HAP-1 (cell line): Measurements from ENCODE around the gene EVA1C.
"Not testable (repeated sequence)": the region's sequence is repeated elsewhere in the genome, so short reads cannot be mapped to it uniquely, and the experiment has no call there.

Experiments
- DNase-seq, 2 experiments: peaks; one replicate each; pipeline ENCODE4 v3.0.0-alpha.2; 2016 to 2020; ENCODE audit warnings: low spot score in 2 of 2
- H3K27me3 ChIP-seq: fragments of 250-450 bp; sonication (Bioruptor Pico); 2 replicates; pipeline ENCODE4 v1.5.1; 2020; ENCODE audit warnings: low read depth, mild to moderate bottlenecking, moderate library complexity
- H3K36me3 ChIP-seq: fragments of 250-450 bp; sonication (Bioruptor Pico); replicated peaks from 2 replicates; pipeline ENCODE4 v1.5.1; 2020; ENCODE audit warnings: mild to moderate bottlenecking
- H3K4me1 ChIP-seq: fragments of 250-450 bp; sonication (Bioruptor Pico); 2 replicates; pipeline ENCODE4 v1.5.1; 2020; ENCODE audit warnings: mild to moderate bottlenecking
- H3K4me3 ChIP-seq: fragments of 250-450 bp; sonication (Bioruptor Pico); 2 replicates; pipeline ENCODE4 v1.5.1; 2020; ENCODE audit warnings: mild to moderate bottlenecking, moderate library complexity
- H3K9me3 ChIP-seq: fragments of 250-450 bp; sonication (Bioruptor Pico); 2 replicates; pipeline ENCODE4 v1.5.1; 2020; ENCODE audit warnings: mild to moderate bottlenecking, moderate library complexity
- in situ Hi-C: fragments of 300-500 bp; cut with MboI; formaldehyde crosslinking; loops from 3 replicates; pipeline ENCODE4 v1.14.3; 2020; ENCODE audit warnings: low sequenced_read_pairs, inconsistent platforms, mixed read lengths

EVA1C gene

DNA sequence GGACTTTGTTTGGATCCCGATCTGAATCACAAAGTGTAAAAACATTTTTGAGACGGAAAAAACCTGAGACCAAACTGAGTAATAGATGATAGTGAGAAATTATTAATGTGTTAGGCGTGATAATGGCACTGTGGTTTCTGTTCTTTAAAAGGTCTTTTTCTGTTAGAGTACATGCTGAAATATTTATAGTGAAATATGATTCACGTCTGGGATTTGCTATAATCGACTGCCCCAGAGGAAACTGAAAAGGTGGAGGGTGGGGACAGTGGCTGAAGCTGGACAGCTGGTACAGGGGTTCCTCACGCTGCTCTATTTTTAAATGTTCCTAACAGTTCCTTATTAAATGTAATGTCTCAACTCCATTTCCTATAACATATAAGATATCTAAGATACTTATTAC lies 30.9 kb upstream of the EVA1C start:
- H3K36me3 ChIP-seq: peaks cover 80% of the 10 kb centered on the region
- in situ Hi-C loops: loop anchor here (25.0 kb wide), 1 partner anchor 381 kb away; the partner anchor contains the start of gene PAXBP1

DNA sequence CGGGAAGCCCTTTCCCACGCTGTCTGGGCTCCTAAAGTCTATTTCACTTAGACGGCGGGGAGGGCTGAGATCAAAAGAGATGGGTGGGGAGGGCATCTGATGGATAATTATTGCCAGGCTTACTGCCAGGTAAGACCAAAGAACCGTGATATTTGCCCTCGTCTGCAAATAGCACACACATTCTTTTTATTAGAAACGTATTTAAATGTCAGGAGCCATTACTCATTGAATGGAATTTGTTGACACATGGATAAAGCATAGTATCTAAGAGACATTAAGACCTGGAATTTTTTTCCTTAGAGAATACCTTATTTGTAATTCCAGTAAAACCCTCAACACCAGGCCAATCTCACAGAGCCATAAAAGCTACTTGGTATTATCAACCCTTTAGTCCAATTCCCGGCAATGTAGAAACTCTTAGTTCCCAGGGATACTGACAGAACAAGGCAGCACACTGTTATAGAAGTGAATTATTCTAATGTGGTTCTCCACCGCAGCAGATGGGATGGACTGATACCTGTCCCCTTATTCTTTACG lies 30.3 kb upstream of the EVA1C start:
- Histone ChIP-seq H3K27me3 (no peaks in the 10 kb centered on the region), H3K9me3 (no peaks in the 10 kb centered on the region), H3K36me3 (peaks cover 75% of the 10 kb centered on the region), H3K4me1 (no peaks in the 10 kb centered on the region), H3K4me3 (no peak overlapping the region)
- in situ Hi-C loops: loop anchor here (25.0 kb wide), 1 partner anchor 380 kb away; the partner anchor contains the start of gene PAXBP1
- DNase-seq: no peak

More for the DNA sequence above, 30.9 kb upstream of the EVA1C start:
- Histone ChIP-seq H3K9me3 (no peaks in the 10 kb centered on the region), H3K27me3 (no peaks in the 10 kb centered on the region), H3K4me1 (no peaks in the 10 kb centered on the region), H3K4me3 (no peak overlapping the region)
- no peak for DNase-seq

DNA sequence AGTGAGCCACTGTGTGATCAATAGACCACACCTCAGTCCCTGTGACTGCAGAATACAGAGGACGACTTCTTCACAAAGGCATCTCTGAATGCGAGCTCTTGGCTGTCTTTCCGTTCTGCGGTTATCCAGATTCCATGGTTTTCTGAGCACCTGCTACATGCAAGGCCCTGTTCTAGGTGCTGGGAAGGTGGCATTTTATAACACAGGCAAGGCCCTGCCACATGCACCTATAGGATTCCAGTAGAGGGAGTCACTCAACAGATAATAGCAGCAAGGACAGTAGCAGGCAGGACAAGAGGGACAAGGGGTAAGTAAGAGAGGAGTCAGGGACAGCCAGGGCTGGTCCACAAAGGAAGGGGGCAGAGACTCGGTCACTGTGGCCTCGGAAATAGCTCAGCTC lies 28.7 kb upstream of the EVA1C start:
- in situ Hi-C loops: loop anchor here (25.0 kb wide), 1 partner anchor 378 kb away; the partner anchor contains the start of gene PAXBP1
- no peaks in the 10 kb centered on the region for H3K27me3 ChIP-seq
- no peak overlapping the region for H3K4me3 ChIP-seq
- no peaks in the 10 kb centered on the region for H3K4me1 ChIP-seq
- no peak for DNase-seq
- H3K36me3 ChIP-seq: peaks cover 61% of the 10 kb centered on the region
- no peaks in the 10 kb centered on the region for H3K9me3 ChIP-seq

DNA sequence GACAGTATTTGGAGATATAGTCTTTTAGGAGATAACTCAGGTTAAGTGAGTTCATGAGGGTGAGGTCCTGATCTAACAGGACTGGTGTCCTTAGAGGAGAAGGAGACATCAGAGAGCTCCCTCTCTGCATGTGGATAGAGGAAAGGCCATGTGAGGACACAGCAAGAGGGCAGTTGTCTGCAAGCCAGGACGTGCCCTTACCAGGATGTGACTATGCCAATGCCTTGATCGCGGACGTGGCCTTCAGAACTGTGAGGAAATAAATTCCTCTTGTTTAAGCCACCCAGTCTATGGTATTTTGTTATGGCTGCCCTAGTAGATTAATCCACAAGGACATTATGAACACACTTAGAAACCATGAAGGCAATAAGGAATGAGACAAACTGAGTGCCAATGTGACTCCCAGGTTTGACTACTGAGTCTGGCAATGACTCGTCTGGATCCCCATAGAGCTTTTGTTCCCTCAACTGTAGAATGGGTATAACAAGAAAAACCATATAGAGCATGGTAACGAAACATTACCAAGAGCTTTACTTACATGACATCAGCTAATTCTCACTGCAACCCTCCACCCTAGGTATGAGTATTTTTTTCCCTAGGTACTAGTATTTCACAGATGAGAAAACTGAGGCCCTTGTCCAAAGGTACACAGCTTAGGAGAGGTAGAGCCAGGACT lies 26.2 kb upstream of the EVA1C start:
- H3K4me3 ChIP-seq: no peak overlapping the region
- H3K36me3 ChIP-seq: peaks cover 46% of the 10 kb centered on the region
- H3K9me3 ChIP-seq: no peaks in the 10 kb centered on the region
- in situ Hi-C loops: loop anchor here (25.0 kb wide), 1 partner anchor 376 kb away; the partner anchor contains the start of gene PAXBP1
- no peaks in the 10 kb centered on the region for H3K4me1 ChIP-seq
- DNase-seq: no peak
- H3K27me3 ChIP-seq: no peaks in the 10 kb centered on the region

DNA sequence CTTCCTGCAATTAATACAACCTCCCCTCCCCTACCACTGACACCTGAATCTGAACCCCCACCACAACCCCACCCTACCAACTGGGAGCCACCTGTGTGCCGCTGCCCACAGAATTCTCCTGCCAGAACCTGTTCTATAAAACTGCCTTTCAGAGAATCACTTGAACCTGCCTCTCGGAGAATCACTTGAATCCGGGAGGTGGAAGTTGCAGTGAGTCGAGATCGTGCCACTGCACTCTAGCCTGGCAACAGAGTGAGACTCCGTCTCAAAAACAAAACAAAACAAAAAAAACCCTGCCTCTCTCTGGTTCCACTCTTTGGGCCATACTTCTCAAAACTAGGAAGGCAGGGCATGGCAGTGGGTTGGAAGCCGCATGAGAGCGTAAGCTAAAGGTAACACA lies 25.4 kb upstream of the EVA1C start:
- DNase-seq: no peak
- Histone ChIP-seq H3K36me3 (peaks cover 43% of the 10 kb centered on the region), H3K4me1 (no peaks in the 10 kb centered on the region), H3K4me3 (no peak overlapping the region), H3K27me3 (no peaks in the 10 kb centered on the region), H3K9me3 (no peaks in the 10 kb centered on the region)
- in situ Hi-C loops: loop anchor here (25.0 kb wide), 1 partner anchor 375 kb away; the partner anchor contains the start of gene PAXBP1

DNA sequence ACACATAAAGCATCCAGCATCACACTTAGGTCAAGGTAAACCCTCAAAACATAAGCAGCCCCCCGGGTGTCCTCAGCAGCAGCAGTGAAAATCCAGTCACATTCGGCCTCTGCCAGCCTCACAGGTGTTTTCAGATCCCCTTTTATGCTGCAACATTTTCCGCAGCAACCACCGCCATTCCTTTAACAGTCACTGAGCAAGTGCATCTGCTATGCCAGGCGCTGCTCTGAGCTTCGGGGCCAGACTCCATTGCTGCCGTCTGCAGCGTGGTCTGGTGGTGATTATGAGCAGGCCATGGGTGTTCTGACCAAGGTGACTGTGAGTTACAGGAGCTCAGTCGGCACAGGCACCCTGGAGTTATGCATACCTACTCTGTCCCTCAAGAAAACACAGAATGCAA lies 24.2 kb upstream of the EVA1C start:
- in situ Hi-C loops: loop anchor here (25.0 kb wide), 1 partner anchor 374 kb away; the partner anchor contains the start of gene PAXBP1
- peaks cover 34% of the 10 kb centered on the region for H3K36me3 ChIP-seq

DNA sequence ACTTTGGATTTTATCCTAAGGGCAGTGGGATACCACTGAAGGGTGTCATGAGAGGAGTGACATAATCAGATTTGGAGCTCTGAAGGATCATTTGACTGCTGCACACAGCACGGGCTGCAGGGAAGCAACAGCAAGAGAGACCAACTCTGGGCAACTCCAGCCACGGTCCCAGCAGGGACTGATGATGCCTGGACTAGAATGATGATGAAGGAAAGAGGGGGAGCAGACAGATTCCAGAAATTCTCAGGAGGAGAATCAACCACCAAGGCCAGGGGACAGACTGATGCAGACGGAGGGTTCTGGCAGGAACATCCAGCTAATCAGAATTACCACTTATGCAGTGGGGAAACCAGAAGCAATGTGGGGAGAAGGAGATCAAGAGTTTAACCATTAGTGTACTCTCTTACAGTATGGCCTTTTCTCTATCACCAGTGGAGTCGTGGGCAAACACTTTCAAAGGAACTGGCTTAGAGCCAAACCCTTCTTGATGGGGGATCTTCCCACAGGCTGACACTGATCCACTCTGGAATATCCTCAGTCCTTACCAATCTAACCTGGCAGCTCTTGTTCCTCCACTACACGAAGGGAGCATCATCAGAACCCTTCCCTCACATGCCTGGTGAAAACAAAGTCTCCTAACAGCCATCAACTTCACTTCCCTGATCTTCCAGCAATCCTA lies 23.0 kb upstream of the EVA1C start:
- Histone ChIP-seq H3K4me1 (peaks cover 3% of the 10 kb centered on the region; the same call in 1 of the 2 replicates), H3K9me3 (no peaks in the 10 kb centered on the region), H3K36me3 (peaks cover 23% of the 10 kb centered on the region), H3K4me3 (no peak overlapping the region), H3K27me3 (no peaks in the 10 kb centered on the region)
- no peak for DNase-seq
- in situ Hi-C loops: loop anchor here (25.0 kb wide), 1 partner anchor 373 kb away; the partner anchor contains the start of gene PAXBP1

More for the DNA sequence above, 24.2 kb upstream of the EVA1C start:
- no peak overlapping the region for H3K4me3 ChIP-seq
- H3K9me3 ChIP-seq: no peaks in the 10 kb centered on the region
- H3K4me1 ChIP-seq: no peaks in the 10 kb centered on the region; the same call in 1 of the 2 replicates
- no peaks in the 10 kb centered on the region for H3K27me3 ChIP-seq
- DNase-seq: no peak

DNA sequence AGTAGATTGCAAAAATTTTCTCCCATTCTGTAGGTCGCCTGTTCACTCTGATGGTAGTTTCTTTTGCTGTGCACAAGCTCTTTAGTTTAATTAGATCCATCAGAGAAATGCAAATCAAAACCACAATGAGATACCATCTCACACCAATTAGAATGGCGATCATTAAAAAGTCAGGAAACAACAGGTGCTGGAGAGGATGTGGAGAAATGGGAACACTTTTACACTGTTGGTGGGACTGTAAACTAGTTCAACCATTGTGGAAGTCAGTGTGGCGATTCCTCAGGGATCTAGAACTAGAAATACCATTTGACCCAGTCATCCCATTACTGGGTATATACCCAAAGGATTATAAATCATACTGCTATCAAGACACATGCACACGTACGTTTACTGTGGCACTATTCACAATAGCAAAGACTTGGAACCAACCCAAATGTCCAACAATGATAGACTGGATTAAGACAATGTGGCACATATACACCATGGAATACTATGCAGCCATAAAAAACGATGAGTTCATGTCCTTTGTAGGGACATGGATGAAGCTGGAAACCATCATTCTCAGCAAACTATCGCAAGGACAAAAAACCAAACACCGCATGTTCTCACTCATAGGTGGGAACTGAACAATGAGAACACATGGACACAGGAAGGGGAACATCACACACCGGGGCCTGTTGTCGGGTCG lies 21.8 kb upstream of the EVA1C start:
- peaks cover 13% of the 10 kb centered on the region for H3K36me3 ChIP-seq
- H3K4me1 ChIP-seq, H3K9me3 ChIP-seq, DNase-seq, H3K4me3 ChIP-seq, H3K27me3 ChIP-seq: not testable (repeated sequence)
- in situ Hi-C loops: loop anchor here (25.0 kb wide), 1 partner anchor 372 kb away; the partner anchor contains the start of gene PAXBP1

DNA sequence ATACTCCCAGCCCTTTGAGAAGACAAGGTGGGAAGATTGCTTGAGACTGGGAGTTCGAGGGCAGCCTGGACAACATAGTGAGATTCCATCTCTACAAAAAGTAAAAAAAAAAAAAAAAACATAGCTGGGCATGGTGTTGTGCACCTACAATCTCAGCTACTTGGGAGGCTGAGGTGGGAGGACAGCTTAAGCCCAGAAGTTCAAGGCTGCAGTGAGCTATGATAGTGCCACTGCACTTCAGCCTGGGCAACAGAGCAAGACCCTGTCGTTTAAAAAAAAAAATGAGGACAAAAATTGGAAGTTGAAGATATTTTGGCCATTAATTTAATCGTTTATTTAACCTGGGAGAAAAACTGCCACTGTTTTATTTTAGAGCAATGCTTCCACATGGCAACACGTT lies 20.8 kb upstream of the EVA1C start:
- H3K4me1 ChIP-seq: peaks cover 3% of the 10 kb centered on the region; the same call in 1 of the 2 replicates
- in situ Hi-C loops: loop anchor here (25.0 kb wide), 1 partner anchor 371 kb away; the partner anchor contains the start of gene PAXBP1

DNA sequence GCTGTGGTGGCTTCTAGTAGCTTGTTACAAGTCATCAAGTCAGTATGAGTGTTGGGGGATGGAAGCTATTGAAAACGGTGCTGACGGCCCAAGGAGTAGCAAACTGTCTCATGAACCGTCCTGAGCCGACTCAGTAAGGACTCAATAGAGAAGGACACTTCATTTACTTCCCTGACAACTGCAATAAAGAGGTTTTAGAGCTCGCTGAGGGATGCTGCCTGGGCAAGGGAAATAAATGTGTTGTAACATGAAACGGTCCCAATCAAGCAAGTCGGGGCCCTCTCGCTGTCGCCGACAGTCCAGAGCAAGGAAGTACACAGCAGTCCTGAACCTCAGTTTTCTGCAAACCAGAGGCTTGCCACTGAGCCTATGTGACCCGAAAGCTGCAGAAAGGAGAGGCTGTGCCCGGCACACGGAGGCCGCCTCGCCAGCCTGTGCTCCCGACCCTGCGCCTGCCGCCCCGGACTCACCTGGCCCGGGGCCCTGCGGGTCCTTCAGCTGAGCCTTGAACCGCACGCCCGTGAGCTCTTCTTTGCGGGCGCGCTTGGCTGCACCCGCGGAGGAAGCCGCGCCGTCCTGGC lies 20.1 kb upstream of the EVA1C start:
- Histone ChIP-seq H3K36me3 (peaks cover 12% of the 10 kb centered on the region), H3K27me3 (no peaks in the 10 kb centered on the region), H3K4me3 (peak overlapping the region; percentile 93), H3K4me1 (peaks cover 3% of the 10 kb centered on the region; the same call in 1 of the 2 replicates), H3K9me3 (no peaks in the 10 kb centered on the region)
- peak in 1 of 2 experiments; percentile 12 for DNase-seq
- in situ Hi-C loops: loop anchor here (25.0 kb wide), 1 partner anchor 370 kb away; the partner anchor contains the start of gene PAXBP1

More for the DNA sequence above, 20.8 kb upstream of the EVA1C start:
- Histone ChIP-seq H3K9me3 (no peaks in the 10 kb centered on the region), H3K36me3 (peaks cover 12% of the 10 kb centered on the region), H3K27me3 (no peaks in the 10 kb centered on the region), H3K4me3 (peak overlapping the region; percentile 93)
- DNase-seq: no peak

DNA sequence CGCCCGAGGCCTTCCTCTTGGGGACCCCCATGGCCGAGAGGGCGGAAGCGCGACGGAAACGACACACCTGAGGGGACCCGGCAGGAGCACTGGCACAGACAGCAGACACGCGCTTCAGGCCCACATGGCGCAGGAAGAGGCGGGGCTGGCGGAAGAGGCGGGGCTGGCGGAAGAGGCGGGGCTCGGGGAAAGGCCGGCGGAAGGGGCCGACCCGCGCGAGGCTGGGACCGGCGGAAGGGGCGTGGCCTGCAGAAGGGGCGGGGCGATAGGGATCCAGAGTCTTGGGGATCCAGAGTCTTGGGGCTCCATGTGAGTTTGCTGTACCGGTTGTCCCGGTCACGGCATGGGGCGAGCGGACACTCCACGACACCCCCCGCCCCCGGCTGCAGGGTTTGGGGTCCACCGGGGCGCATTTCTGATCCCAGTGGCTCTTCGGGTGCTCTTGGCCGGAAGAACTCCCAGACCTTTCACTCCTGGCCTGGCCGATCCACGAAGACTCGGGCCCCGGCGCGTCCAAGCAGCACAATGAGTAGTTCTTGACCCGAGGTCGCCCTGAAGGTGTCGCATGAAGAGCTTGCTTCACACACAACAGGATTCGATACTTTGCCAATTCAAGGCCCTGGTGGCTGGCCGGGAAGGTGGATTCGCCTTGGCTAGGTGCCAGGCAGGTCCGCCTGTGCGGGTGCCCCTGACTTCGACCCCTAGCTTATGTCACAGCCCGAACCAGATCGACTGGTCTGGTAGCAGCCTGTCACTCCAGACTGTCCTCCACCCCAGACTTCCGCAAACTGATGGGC lies 19.4 kb upstream of the EVA1C start, which contains the start of gene URB1:
Gene URB1, minus strand, starts transcription at position 133 of the 797 bp plus-strand sequence. Its CDS starts 102 bp downstream, at position 31.
- in situ Hi-C loops: loop anchor here (25.0 kb wide), 1 partner anchor 369 kb away; the partner anchor contains the start of gene PAXBP1

DNA sequence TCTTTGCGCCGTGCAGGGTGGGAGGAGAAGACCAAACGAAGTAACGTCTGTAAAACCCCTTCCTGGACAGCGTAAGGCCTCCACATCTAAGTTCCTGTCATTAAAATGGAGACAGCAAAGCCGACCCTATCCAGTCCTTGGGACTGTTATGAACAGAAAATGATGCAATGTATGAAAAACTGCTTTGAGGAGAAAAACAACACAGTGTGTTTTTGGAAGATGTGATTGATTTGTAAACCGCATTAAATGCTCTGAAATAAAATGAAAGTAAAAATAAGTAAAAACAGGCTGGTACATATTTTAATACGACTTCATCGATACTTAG lies 18.9 kb upstream of the EVA1C start:
- Histone ChIP-seq H3K4me3 (peak overlapping the region; percentile 93), H3K9me3 (no peaks in the 10 kb centered on the region), H3K36me3 (peaks cover 12% of the 10 kb centered on the region), H3K4me1 (peaks cover 3% of the 10 kb centered on the region; the same call in 1 of the 2 replicates), H3K27me3 (peaks cover 5% of the 10 kb centered on the region; the same call in 1 of the 2 replicates)
- in situ Hi-C loops: loop anchor here (25.0 kb wide), 1 partner anchor 369 kb away; the partner anchor contains the start of gene PAXBP1
- no peak for DNase-seq

More for the DNA sequence above, 19.4 kb upstream of the EVA1C start, which contains the start of gene URB1:
- peaks cover 12% of the 10 kb centered on the region for H3K36me3 ChIP-seq
- H3K4me3 ChIP-seq: peak within 1 kb of the TSS; percentile 93
- peaks cover 3% of the 10 kb centered on the region; the same call in 1 of the 2 replicates for H3K4me1 ChIP-seq
- H3K9me3 ChIP-seq: no peaks in the 10 kb centered on the region
- peaks cover under 1% of the 10 kb centered on the region; the same call in 1 of the 2 replicates for H3K27me3 ChIP-seq
- DNase-seq: peak; percentile 70 to 96
